ENCODE results near the gene NAV2. TPM values are rescaled to one million over a fixed set of nuclear protein-coding genes. Genes with fewer than 3 reads are reported as not detected.
"Not testable (repeated sequence)": the region's sequence is repeated elsewhere in the genome, so short reads cannot be mapped to it uniquely, and the experiment has no call there.

Gene NAV2
- total and polyA plus RNA-seq, 11 donors = 7.6 to 46.5 (median 20.2) TPM

DNA sequence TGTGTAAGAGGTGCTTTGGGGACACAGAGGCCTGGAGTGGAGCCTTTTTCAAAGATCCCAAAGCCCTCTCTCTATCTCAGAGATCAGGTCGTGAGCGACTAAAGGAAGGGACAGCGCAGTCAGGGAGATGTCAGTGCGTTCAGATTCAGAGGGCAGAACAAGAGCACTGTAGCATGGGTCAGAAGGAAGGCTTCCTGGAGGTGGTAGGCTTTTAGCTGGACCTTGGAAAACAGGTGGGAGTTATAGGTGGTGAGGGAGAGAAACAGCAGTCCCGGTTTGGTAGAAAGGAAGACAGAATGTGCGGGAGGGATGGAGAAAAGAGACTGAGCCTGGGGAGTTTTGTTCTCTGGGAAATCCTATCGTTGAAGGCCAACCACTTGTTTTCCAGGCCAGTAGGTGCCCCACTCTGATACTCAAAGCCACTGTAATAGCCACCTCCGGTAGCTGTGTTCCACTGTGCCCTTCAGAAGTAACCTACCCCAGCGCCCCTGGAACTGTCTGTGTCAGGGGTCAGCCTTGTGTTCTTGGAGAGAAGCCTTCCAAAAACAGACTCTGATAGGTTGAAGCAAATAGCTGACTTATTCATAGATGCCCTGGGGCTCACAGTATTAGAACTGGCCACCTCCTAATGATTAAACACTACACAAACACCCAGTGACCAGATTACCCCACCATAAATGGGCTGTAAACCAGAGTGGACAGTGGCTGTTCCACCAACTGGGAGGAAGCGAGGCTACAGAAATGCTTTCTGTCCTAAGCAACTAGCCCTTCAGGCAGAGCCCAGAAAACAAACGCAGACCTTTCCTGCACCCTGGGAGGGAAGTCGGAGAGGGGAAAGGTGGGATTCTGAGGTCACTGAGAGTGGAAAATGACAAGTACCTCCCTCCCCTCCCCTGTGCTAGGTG, 289.9 kb downstream of the NAV2 start:
- ATAC-seq (peak in 3 of 4 donors; percentile 19 to 45 (median 42)), DNase-seq (no peak)
- TF ChIP-seq, protein P1, sequence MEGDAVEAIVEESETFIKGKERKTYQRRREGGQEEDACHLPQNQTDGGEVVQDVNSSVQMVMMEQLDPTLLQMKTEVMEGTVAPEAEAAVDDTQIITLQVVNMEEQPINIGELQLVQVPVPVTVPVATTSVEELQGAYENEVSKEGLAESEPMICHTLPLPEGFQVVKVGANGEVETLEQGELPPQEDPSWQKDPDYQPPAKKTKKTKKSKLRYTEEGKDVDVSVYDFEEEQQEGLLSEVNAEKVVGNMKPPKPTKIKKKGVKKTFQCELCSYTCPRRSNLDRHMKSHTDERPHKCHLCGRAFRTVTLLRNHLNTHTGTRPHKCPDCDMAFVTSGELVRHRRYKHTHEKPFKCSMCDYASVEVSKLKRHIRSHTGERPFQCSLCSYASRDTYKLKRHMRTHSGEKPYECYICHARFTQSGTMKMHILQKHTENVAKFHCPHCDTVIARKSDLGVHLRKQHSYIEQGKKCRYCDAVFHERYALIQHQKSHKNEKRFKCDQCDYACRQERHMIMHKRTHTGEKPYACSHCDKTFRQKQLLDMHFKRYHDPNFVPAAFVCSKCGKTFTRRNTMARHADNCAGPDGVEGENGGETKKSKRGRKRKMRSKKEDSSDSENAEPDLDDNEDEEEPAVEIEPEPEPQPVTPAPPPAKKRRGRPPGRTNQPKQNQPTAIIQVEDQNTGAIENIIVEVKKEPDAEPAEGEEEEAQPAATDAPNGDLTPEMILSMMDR (IDR thresholded peaks at IDR 0.05) = no peak
- no peak for TF ChIP-seq POLR2A (IDR thresholded peaks at IDR 0.05)
- intact Hi-C loops (cut with DNase I) = loop anchor here in 2 of 10 donors (5.0 kb wide), 1 partner anchor 45 kb away; no protein-coding TSS in a partner anchor
- Histone ChIP-seq H3K4me1 (peaks cover 0 to 56% (median 17%) of the 10 kb centered on the region in 12 donors), H3K9me3 (no peaks in the 10 kb centered on the region), H3K4me3 (no peak overlapping the region), H3K27ac (peak overlapping the region in 7 of 12 donors; percentile 8 to 60 (median 49)), H3K36me3 (no peaks in the 10 kb centered on the region), H3K27me3 (no peaks in the 10 kb centered on the region)
- 76 to 82% (median 81%) methylated on average over 12 of the region's 12 CpGs for WGBS, 4 donors

- no peak for DNase-seq
- no peak for ATAC-seq
- TF ChIP-seq, protein P1 (IDR thresholded peaks at IDR 0.05) = no peak
- no peak for TF ChIP-seq POLR2A (IDR thresholded peaks at IDR 0.05)
- WGBS, 4 donors = 84 to 88% (median 86%) methylated on average over 4 of the region's 4 CpGs
- intact Hi-C loops (cut with DNase I) = loop anchor here in 2 of 10 donors (5.0 kb wide), 1 partner anchor 44 kb away; no protein-coding TSS in a partner anchor
- H3K27ac ChIP-seq = peak overlapping the region in 2 of 12 donors; percentile 45 to 60
- H3K27me3 ChIP-seq = no peaks in the 10 kb centered on the region
- no peaks in the 10 kb centered on the region for H3K36me3 ChIP-seq
- H3K4me1 ChIP-seq = peaks cover 0 to 60% (median 21%) of the 10 kb centered on the region in 12 donors
- no peak overlapping the region for H3K4me3 ChIP-seq
- no peaks in the 10 kb centered on the region for H3K9me3 ChIP-seq
These were observed 290.7 kb downstream of the NAV2 start for GRCh38 chr11:20003351-20003750.

GRCh38 chr11:20004866-20005265, 292.2 kb downstream of the NAV2 start:
- Histone ChIP-seq H3K4me1 (peaks cover 0 to 65% (median 30%) of the 10 kb centered on the region in 12 donors), H3K4me3 (no peak overlapping the region), H3K36me3 (no peaks in the 10 kb centered on the region), H3K9me3 (no peaks in the 10 kb centered on the region), H3K27me3 (no peaks in the 10 kb centered on the region), H3K27ac (peak overlapping the region in 1 of 12 donors; percentile 23)
- intact Hi-C loops (cut with DNase I) = loop anchor here in 3 of 10 donors (5.0 kb wide), 2 partner anchors 37 to 42 kb away; no protein-coding TSS in a partner anchor
- TF ChIP-seq, protein P1 (IDR thresholded peaks at IDR 0.05) = no peak
- no peak for TF ChIP-seq POLR2A (IDR thresholded peaks at IDR 0.05)
- DNase-seq (no peak), ATAC-seq (no peak)
- 76 to 85% (median 80%) methylated on average over 3 of the region's 3 CpGs for WGBS, 4 donors

DNA sequence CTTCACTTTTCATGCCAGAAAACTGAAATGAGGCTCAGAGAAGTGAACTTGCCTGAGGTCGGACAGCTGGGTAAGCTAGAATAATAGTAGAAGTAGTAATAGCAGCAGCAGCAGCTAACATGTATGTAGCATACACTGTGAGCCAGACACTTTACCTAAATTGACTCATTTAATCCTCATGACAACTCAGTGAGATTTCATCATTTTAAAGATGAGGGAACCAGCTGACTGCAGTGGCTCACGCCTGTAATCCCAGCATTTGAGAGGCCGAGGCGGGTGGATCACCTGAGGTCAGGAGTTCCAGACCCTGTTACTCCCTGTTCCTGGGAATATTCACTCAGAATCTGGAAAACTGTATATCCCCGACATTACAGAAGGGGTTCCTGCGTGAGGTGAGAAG, 293.1 kb downstream of the NAV2 start:
- 85 to 94% (median 90%) methylated on average over 6 of the region's 6 CpGs for WGBS, 4 donors
- Histone ChIP-seq H3K9me3 (no peaks in the 10 kb centered on the region), H3K27ac (peak overlapping the region in 3 of 12 donors; percentile 0 to 73 (median 23)), H3K4me3 (no peak overlapping the region), H3K4me1 (peaks cover 0 to 56% (median 25%) of the 10 kb centered on the region in 12 donors), H3K36me3 (no peaks in the 10 kb centered on the region), H3K27me3 (no peaks in the 10 kb centered on the region)
- ATAC-seq = no peak
- no peak for DNase-seq
- no peak for TF ChIP-seq POLR2A (IDR thresholded peaks at IDR 0.05)
- TF ChIP-seq, protein P1 (IDR thresholded peaks at IDR 0.05) = no peak
- intact Hi-C loops (cut with DNase I) = loop anchor here in 1 of 10 donors (5.0 kb wide), 1 partner anchor 37 kb away; no protein-coding TSS in a partner anchor

DNA sequence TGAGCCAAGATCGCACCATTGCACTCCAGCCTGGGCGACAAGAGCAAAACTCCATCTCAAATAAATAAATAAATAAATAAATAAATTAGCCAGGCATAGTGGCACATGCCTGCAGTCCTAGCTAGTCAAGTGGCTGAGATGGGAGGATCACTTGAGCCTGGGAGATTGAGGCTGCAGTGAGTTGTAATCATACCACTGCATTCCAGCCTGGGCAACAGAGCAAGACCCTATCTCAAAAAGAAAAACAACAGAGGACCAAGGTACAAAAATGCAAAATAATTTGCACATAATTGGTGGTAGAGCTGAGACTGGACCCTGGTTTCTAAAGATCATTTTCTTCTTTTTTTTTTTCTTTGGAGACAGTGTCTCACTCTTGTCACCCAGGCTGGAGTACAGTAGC, 294.0 kb downstream of the NAV2 start:
- not testable (repeated sequence) for H3K36me3 ChIP-seq, H3K4me3 ChIP-seq
- peak overlapping the region in 8 of 12 donors; percentile 11 to 81 (median 72) for H3K27ac ChIP-seq

More for the DNA sequence above, 294.0 kb downstream of the NAV2 start:
- not testable (repeated sequence) for DNase-seq, H3K9me3 ChIP-seq, H3K27me3 ChIP-seq, ATAC-seq
- 85 to 100% (median 97%) methylated on average over 2 of the region's 2 CpGs for WGBS, 4 donors
- peaks cover 0 to 49% (median 21%) of the 10 kb centered on the region in 12 donors for H3K4me1 ChIP-seq
- intact Hi-C loops (cut with DNase I) = loop anchor here in 1 of 10 donors (5.0 kb wide), 1 partner anchor 36 kb away; no protein-coding TSS in a partner anchor
